Kidney tubule cell (primary cell): ENCODE results near the gene PVALB.

Source experiments
- DNase-seq: peaks from one replicate; pipeline ENCODE4 v3.0.0-alpha.2; 2018; ENCODE audit warnings: low spot score

Gene PVALB

GRCh38 chr22:36846271-36846670, 29.4 kb upstream of the PVALB start:
- DNase-seq: no peak

- no peak for DNase-seq
Measured at GRCh38 chr22:36840106-36840505, 23.3 kb upstream of the PVALB start.

DNA sequence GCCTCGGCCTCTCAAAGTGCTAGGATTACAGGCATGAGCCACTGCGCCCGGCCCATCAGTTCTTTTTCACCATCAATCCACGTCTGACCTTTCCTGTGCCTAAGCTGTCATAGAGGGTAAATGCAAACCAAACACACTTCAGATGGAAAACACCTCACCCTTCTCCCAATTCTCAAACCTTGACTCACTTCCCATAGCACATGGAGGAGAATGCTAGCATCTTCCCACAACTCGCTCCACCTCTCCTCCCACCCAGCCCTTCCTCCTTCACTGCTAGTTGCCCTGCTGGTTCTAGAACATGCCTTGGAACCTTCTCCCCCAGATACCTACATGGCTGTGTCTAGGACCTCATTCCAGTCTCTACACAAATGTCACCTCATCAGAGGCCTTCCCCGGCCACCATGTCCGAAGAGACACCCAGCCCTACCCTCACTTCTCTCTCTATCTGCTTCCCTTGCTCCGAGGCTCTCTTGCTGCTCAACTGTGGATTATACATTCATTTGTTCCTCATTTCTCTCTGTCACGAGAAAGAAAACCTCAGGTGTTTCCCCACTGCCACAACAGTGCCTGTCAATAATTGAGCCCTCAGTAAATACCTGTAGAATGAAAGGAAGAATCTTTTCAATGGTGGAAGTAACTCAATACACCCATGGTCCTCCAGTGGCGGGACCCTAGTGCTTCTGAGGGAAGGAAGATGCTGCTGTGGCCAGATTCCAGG, 22.7 kb upstream of the PVALB start:
- peak; percentile 9 for DNase-seq

DNA sequence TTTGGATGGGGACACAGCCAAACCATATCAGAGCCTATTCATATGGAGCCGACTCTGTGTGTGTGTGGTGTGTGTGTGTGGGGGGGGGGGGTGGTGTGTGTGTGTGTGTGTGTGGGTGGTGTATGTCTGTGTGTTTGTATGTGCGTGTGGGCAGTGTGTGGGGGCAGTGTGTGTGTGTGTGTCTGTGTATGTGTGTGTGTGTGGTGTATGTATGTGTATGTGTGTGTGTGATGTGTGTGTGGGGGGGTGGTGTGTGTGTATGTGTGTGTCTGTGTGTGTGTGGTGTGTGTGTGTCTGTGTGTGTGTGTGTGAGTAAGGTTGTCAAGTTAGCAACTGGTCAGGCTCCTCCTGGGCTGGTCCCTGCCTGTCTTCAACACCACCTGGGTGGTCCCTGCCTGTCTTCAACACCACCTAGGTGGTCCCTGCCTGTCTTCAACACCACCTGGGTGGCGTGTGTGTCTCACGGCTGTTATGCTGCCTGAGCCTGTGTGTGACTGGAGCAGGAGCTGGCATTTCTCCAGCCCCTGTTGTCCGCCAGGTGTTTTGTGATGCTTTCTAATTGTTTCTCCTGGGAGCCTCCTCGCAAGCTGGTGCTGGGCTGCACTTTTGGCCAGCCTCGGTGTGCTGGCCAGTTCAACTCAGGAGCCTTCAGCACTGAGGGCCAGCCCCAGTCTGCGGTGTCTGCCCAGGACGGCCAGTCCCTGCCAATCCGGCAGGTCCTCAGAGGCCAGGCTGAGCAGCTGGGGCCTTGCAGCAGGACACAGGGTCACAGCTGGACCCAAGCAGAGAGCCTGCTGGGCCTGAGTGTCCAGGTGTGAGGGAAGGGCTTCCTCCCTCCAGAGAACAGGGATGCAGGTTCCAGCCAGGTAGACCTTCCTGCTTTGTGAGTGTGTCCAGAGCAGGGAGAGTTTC, 21.5 kb upstream of the PVALB start:
- DNase-seq: no peak

DNA sequence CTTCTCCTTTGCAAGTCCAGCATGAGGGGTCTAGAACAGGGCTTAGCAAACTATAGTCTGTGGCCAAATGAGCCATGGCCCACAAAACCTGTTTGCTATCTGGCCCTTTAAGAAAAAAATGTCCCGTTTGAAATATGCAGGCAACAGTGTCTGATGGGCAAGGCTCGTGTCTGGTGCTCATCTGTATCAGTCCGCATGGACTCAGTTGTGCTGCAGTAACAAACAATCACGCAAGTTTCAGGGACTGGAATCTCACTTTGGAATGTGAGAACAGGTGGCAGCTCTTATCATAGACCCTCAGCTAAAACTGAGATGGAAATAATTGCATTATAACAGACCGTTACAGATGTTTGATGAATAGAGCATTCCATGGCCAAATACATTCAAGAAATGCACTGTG, 19.1 kb upstream of the PVALB start:
- no peak for DNase-seq

- DNase-seq: no peak
Measured at GRCh38 chr22:36833073-36833472, 16.2 kb upstream of the PVALB start.

GRCh38 chr22:36831717-36832116, 14.9 kb upstream of the PVALB start:
- no peak for DNase-seq

DNA sequence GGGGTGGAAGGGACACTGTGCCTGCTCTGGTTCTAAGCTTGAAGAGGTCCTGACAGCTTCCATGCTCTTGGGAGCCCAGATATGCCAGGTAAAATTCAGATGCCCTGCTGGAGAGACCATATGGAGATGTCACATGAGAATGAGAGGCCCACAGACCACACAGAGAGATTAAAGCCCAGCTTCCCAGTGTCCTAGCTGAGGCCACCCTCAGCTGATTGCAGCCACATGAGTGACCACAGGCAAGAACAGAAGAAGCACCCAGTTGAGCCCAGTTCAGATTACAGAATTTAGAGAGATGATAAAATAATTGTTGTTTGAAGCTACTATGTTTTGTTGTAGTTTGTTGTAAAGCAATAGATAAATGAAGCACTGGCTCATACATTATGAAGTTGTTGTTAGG, 14.4 kb upstream of the PVALB start:
- DNase-seq: no peak

- DNase-seq: no peak
Measured at GRCh38 chr22:36830601-36831000, 13.8 kb upstream of the PVALB start.

DNA sequence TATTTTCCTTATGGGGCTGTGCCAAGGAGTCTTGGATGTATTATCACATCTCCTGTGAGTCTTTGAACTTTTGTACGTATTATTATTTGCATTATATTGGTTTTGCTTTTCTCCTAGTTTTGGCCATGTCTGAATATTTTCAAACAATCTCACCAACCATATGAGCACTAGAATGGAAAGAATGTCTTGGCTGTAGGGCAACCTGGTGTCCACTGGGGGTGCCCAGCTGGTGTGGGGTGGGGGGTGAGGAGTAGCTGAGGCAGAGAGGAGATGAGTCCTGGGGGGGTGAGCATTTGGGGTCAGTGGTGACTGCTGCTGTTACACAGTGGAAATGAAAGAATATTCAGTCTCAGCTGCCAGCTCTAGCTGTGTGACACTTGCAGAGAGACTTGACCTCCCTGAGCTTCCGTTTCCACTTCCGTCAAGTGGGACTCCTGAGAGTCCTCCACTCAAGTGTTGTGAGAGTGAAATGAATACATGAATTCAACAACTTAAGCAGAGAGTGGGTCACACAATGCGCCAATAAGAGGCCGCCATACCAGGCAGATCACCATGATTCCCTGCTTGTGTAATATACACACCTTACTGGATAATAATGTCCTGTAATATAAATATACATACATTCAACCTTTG, 12.7 kb upstream of the PVALB start:
- no peak for DNase-seq

DNA sequence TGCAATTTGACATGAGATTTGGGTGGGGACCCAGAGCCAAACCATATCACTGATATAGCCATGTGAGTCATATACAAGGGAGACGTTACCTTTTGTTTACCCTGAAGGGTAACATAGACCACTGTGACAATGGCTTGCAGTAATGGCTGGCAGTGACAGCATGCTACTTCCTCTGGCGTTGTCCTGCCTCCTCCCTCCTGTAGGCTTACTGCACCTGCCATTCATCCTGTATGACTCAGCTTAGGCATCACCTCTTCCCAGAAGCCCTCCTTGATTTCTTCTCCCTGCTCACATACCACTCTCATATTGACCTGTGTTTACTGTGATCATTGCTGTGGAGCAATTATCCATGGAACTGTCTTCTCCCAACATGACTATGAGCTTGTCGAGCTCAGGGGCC, 12.0 kb upstream of the PVALB start:
- DNase-seq: no peak

DNA sequence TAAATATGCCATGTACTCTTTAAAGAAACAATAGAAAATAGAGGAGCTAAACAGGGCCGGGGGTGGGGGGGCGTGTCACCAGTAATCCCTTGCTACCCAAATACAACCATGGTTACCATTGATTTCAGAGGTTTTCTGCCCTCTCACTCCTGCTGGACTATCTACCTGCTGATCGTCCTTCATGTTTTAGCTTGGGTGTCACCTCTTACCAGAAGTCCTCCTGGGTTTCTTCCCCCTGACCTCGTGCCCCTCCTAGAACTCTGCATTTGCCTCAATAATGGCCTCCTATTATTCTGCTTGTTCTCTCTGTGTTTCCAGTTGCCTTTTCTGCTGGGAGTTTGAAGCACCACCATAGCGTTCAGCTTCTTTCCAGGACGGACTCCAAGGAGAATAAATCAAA, 9.4 kb upstream of the PVALB start:
- no peak for DNase-seq

- DNase-seq: no peak
Measured at GRCh38 chr22:36824655-36825054, 7.8 kb upstream of the PVALB start.

DNA sequence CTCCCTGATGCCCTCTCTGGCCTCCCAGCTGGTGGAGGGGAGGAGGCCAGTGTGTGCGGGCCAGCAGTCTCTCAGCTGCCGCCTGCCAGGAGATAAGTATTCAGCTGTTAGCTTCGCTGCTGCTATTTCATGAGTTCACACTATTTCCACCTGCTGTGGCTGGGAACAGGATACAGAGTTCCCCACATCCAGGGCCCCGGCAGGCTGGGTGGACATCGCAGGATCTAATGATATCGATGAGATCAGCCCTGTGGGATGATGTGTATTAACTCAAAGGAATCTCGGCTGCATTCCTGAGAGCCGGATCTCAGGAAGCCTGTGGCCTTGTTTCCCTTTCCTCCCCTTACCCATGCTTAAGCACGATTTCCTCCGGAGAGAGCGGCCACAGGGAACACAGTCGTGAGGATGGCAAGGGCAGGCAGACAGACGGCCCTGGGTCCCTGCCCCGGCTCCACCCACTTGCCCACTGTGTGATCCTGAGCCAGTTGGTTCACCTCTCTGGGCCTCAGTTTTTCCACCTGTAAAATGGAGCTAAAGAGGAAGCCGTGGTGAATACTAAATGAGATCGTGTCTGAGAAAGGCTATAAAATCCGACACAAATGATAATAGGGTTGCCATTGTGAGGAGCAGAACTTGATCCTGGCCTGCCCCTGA, 6.5 kb upstream of the PVALB start:
- DNase-seq: peak; percentile 27

GRCh38 chr22:36822581-36822980, 5.7 kb upstream of the PVALB start:
- DNase-seq: no peak

DNA sequence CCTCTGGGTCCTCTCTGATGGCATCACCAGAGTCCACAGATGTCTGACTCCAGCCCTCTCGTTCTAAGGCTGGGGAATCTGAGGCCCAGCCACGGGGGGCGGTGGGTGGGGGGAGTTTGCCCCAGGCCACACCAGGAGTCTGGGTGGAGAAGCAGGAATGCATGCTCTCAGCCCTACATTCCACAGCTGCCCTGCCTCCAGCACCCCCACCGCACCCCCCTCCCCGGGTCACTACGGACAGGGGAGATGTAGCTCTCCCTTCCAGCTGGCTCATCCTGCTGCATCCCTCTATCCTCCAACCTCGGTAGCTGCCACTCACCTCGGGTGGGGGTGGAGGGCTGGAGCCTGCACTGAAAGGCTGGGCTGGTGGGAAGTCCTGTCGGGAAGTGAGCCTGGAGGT, 2.3 kb upstream of the PVALB start:
- DNase-seq: no peak

DNA sequence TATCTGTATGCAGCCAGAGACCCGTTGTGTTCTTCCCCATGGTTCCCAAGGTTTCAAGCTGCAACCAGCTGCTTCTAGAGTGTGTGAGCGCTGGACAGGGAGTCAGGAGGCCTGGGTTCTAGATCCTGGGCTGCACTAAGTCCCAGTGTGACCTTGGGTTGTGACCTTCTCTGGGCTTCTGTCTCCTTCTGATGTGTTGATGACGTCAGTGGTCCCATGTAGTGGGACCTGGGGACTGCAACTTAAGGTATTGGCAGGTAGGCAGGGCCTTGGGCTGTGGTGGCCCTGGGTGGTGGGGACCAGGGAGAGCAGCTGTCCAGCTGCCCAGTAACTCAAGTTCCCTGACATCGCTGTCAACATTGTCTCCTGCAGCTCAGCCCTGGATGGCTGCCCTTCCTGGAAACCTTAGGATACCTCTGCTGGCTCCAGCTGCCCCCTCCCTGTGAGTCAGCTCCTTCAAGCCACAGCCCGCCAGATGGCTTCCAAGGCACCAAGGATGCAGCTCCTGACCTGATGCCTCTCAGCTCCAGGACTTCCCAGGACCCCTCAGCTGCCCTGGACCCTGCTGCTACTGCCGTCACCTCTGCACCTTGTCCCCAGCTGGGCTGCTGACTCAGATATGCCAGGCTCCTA, 1.3 kb upstream of the PVALB start:
- DNase-seq: no peak

DNA sequence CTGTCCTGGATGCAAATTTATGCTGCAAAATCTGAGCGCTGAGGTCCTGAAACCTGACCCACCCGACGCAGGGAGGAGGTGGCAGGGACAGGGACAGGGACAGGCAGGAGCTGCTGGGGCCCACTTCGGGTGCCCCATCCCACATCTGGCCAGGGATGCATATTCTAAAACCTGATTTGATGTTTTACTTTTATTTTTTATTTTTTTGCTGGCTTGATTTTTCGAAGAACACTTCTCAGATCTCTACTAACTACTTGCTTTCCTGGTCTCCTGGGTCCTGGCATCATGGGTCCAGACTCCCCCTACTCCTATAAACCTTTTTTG, 652 bp upstream of the PVALB start:
- no peak for DNase-seq

GRCh38 chr22:36816339-36816635, 548 bp downstream of the PVALB start:
- no peak for DNase-seq

GRCh38 chr22:36815558-36816338, 1.1 kb downstream of the PVALB start:
- no peak for DNase-seq

DNA sequence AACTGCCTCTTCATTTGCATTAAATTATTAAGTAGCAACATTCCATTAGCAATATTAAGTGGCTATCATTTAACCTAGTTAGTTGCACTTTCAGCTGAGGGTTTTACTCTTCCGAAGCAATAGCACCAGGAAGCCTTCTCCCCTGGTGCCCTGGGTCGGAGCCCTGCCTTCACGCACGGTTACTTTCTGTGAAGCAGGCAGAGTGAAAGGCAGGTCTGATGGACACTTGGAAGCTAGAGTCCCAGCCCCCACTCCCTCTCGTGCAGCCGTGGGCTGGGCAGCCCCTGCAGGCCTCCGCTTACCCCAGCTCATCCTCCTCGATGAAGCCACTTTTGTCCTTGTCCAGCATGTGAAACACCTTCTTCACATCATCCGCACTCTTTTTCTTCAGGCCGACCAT, 2.0 kb downstream of the PVALB start:
- DNase-seq: no peak
